Esophagus squamous epithelium (tissue), 4 donors: ENCODE measurements around the gene SPOCK1.

Experiments
- POLR2A ChIP-seq, 4 donors: fragments of 450-650 bp; IDR thresholded peaks; one replicate each; pipeline ENCODE4 v1.6.1; 2017; ENCODE audit warnings: antibody characterized with exemption in 4 of 4, mild to moderate bottlenecking in 4 of 4, moderate library complexity in 3 of 4
- TF ChIP-seq, protein P1 (sequence below), 6 experiments: fragments of 450-650 bp in 4 of 6; fragments of 200-600 bp in 2 of 6; sonication (generic) in 2 of 6; IDR thresholded peaks; one replicate each; pipeline ENCODE4 v1.5.1; 2016 to 2019; ENCODE audit warnings: antibody characterized with exemption in 6 of 6, mild to moderate bottlenecking in 4 of 6, moderate library complexity in 4 of 6

DNA sequence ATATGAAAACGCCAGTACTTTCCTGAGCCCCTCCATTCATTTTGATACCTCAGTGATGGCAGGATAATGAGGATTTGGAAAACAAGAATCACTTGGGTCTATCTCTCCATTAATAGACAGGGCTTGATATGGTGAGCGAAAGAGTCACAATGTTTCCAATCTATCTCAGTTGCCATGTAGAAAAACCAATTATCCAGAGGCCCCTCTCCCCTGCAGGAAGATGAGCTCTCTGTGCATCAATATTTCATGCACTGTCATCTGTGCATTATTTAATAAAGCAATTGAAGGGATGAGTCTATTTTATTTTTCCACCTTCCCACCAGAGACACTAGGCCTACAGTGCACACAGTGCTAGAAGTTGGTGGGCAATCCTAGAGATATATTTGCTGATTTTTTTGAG is 326.9 kb downstream of the SPOCK1 start:
- no peak for TF ChIP-seq POLR2A (IDR thresholded peaks at IDR 0.05)
- TF ChIP-seq, protein P1, sequence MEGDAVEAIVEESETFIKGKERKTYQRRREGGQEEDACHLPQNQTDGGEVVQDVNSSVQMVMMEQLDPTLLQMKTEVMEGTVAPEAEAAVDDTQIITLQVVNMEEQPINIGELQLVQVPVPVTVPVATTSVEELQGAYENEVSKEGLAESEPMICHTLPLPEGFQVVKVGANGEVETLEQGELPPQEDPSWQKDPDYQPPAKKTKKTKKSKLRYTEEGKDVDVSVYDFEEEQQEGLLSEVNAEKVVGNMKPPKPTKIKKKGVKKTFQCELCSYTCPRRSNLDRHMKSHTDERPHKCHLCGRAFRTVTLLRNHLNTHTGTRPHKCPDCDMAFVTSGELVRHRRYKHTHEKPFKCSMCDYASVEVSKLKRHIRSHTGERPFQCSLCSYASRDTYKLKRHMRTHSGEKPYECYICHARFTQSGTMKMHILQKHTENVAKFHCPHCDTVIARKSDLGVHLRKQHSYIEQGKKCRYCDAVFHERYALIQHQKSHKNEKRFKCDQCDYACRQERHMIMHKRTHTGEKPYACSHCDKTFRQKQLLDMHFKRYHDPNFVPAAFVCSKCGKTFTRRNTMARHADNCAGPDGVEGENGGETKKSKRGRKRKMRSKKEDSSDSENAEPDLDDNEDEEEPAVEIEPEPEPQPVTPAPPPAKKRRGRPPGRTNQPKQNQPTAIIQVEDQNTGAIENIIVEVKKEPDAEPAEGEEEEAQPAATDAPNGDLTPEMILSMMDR (IDR thresholded peaks at IDR 0.05): no peak
